HEK293 (cell line): Measurements from ENCODE around the gene MUCL3.

Source experiments
- CTCF ChIA-PET: fragments of 350-600 bp; formaldehyde crosslinking; extraction: SDS; loops from one replicate; lab custom pipeline; 2021; ENCODE audit warnings: antibody characterized with exemption; lab: Yijun Ruan, JAX
- POLR2A ChIA-PET: fragments of 300-600 bp; formaldehyde crosslinking; extraction: SDS; loops from one replicate; lab custom pipeline; 2020; ENCODE audit warnings: antibody characterized with exemption, inconsistent platforms; lab: Yijun Ruan, JAX
- H3K27ac ChIP-seq: fragments of 200-500 bp; sonication (Bioruptor generic); 2 replicates; pipeline ENCODE4 v1.5.1; 2014; ENCODE audit warnings: low read depth, low read length, control low read depth, inconsistent platforms; ENCODE audit errors: extremely low read depth
- H3K36me3 ChIP-seq, 2 experiments: fragments of 200-500 bp in 1 of 2; sonication (Bioruptor generic) in 1 of 2; 1 replicate in 1 of 2; 2 replicates in 1 of 2; pipeline ENCODE4 v1.5.1; 2014 to 2017; ENCODE audit warnings: inconsistent platforms in 2 of 2, low read length in 2 of 2; ENCODE audit not compliant: control insufficient read depth in 2 of 2, insufficient read depth in 1 of 2
- H3K4me1 ChIP-seq: fragments of 200-500 bp; sonication (Bioruptor generic); 2 replicates; pipeline ENCODE4 v1.5.1; 2014; ENCODE audit warnings: mild to moderate bottlenecking, low read length, inconsistent platforms; ENCODE audit not compliant: control insufficient read depth, insufficient read depth
- H3K4me3 ChIP-seq: 2 replicates; pipeline ENCODE4 v1.5.1; 2011; ENCODE audit warnings: low read depth, mild to moderate bottlenecking, control low read depth, low read length, moderate library complexity
- H3K9me3 ChIP-seq: fragments of 200-500 bp; sonication (Bioruptor generic); 2 replicates; pipeline ENCODE4 v1.5.1; 2014; ENCODE audit warnings: low read depth, low read length, inconsistent platforms; ENCODE audit not compliant: control insufficient read depth, insufficient read depth
- GFI1B ChIP-seq: fragments of 450-650 bp; formaldehyde crosslinking; IDR thresholded peaks from 2 replicates; pipeline ENCODE4 v1.5.1; 2016; ENCODE audit warnings: missing biosample characterization, missing genetic modification characterization
- MZF1 ChIP-seq: fragments of 450-650 bp; formaldehyde crosslinking; IDR thresholded peaks from 2 replicates; pipeline ENCODE4 v1.5.1; 2017; ENCODE audit warnings: missing biosample characterization, missing genetic modification characterization, borderline replicate concordance
- SALL2 ChIP-seq: fragments of 450-650 bp; formaldehyde crosslinking; IDR thresholded peaks from 2 replicates; pipeline ENCODE4 v1.5.0; 2017; ENCODE audit warnings: missing biosample characterization, mild to moderate bottlenecking, missing genetic modification characterization, borderline replicate concordance
- ZBTB1 ChIP-seq: fragments of 450-650 bp; formaldehyde crosslinking; IDR thresholded peaks from 2 replicates; pipeline ENCODE4 v1.5.1; 2016; ENCODE audit warnings: missing biosample characterization, missing genetic modification characterization
- ZBTB20 ChIP-seq: fragments of 450-650 bp; formaldehyde crosslinking; IDR thresholded peaks from 2 replicates; pipeline ENCODE4 v1.5.1; 2016; ENCODE audit warnings: missing biosample characterization, missing genetic modification characterization
- ZFP37 ChIP-seq: fragments of 450-650 bp; formaldehyde crosslinking; IDR thresholded peaks from 2 replicates; pipeline ENCODE4 v1.5.1; 2016; ENCODE audit warnings: missing biosample characterization, missing genetic modification characterization
- ZNF10 ChIP-seq: fragments of 450-650 bp; formaldehyde crosslinking; IDR thresholded peaks from 2 replicates; pipeline ENCODE4 v1.5.1; 2017; ENCODE audit warnings: missing biosample characterization, missing genetic modification characterization
- ZNF114 ChIP-seq: fragments of 450-650 bp; formaldehyde crosslinking; IDR thresholded peaks from 2 replicates; pipeline ENCODE4 v1.5.0; 2017; ENCODE audit warnings: missing biosample characterization, missing genetic modification characterization
- ZNF138 ChIP-seq: fragments of 450-650 bp; formaldehyde crosslinking; IDR thresholded peaks from 2 replicates; pipeline ENCODE4 v1.5.1; 2016; ENCODE audit warnings: missing biosample characterization, missing genetic modification characterization, borderline replicate concordance
- ZNF19 ChIP-seq: fragments of 450-650 bp; formaldehyde crosslinking; IDR thresholded peaks from 2 replicates; pipeline ENCODE4; 2016; ENCODE audit warnings: missing biosample characterization, missing genetic modification characterization, low read depth
- ZNF202 ChIP-seq: fragments of 450-650 bp; formaldehyde crosslinking; IDR thresholded peaks from 2 replicates; pipeline ENCODE4 v1.5.1; 2016; ENCODE audit warnings: missing biosample characterization, missing genetic modification characterization, borderline replicate concordance
- ZNF23 ChIP-seq: fragments of 450-650 bp; formaldehyde crosslinking; IDR thresholded peaks from 2 replicates; pipeline ENCODE4 v1.5.1; 2016; ENCODE audit warnings: missing biosample characterization, missing genetic modification characterization, borderline replicate concordance
- ZNF248 ChIP-seq: fragments of 450-650 bp; formaldehyde crosslinking; IDR thresholded peaks from 2 replicates; pipeline ENCODE4 v1.5.1; 2017; ENCODE audit warnings: missing biosample characterization, missing genetic modification characterization
- ZNF548 ChIP-seq: fragments of 450-650 bp; formaldehyde crosslinking; IDR thresholded peaks from 2 replicates; pipeline ENCODE4 v1.5.1; 2016; ENCODE audit warnings: missing biosample characterization, missing genetic modification characterization
- ZNF624 ChIP-seq: fragments of 450-650 bp; formaldehyde crosslinking; IDR thresholded peaks from 2 replicates; pipeline ENCODE4 v1.5.1; 2017; ENCODE audit warnings: missing biosample characterization, missing genetic modification characterization
- ZNF658 ChIP-seq: fragments of 450-650 bp; formaldehyde crosslinking; IDR thresholded peaks from 2 replicates; pipeline ENCODE4; 2016; ENCODE audit warnings: missing biosample characterization, missing genetic modification characterization
- ZNF830 ChIP-seq: fragments of 450-650 bp; IDR thresholded peaks from 2 replicates; pipeline ENCODE4 v1.5.0; 2018; ENCODE audit warnings: missing biosample characterization, missing genetic modification characterization, low read depth, mild to moderate bottlenecking, moderate library complexity
- ZSCAN23 ChIP-seq: fragments of 450-650 bp; formaldehyde crosslinking; IDR thresholded peaks from 2 replicates; pipeline ENCODE4 v1.5.1; 2016; ENCODE audit warnings: missing biosample characterization, missing genetic modification characterization
- ZXDB ChIP-seq: fragments of 450-650 bp; formaldehyde crosslinking; IDR thresholded peaks from 2 replicates; pipeline ENCODE4 v1.5.1; 2016; ENCODE audit warnings: missing biosample characterization, missing genetic modification characterization
- TF ChIP-seq, protein P1 (sequence below): fragments of 450-650 bp; formaldehyde crosslinking; IDR thresholded peaks from 2 replicates; pipeline ENCODE4 v1.5.1; 2016; ENCODE audit warnings: missing biosample characterization, missing genetic modification characterization
- TF ChIP-seq, protein P2 (sequence below): sonication (generic); formaldehyde crosslinking; IDR thresholded peaks from 2 replicates; pipeline ENCODE4 v1.8.1; 2022; ENCODE audit warnings: mild to moderate bottlenecking, moderate library complexity, missing genetic modification reagents
- TF ChIP-seq, protein P3 (sequence below): fragments of 450-650 bp; formaldehyde crosslinking; IDR thresholded peaks from 2 replicates; pipeline ENCODE4 v1.5.1; 2017; ENCODE audit warnings: missing biosample characterization, missing genetic modification characterization
- TF ChIP-seq, protein P4 (sequence below): fragments of 450-650 bp; formaldehyde crosslinking; conservative IDR thresholded peaks from 2 replicates; pipeline ENCODE4 v1.5.1; 2016; ENCODE audit warnings: low read depth, missing biosample characterization, missing genetic modification characterization
- TF ChIP-seq, protein P5 (sequence below): fragments of 450-650 bp; formaldehyde crosslinking; IDR thresholded peaks from 2 replicates; pipeline ENCODE4 v1.5.1; 2016; ENCODE audit warnings: missing biosample characterization, missing genetic modification characterization

The MUCL3 gene

DNA sequence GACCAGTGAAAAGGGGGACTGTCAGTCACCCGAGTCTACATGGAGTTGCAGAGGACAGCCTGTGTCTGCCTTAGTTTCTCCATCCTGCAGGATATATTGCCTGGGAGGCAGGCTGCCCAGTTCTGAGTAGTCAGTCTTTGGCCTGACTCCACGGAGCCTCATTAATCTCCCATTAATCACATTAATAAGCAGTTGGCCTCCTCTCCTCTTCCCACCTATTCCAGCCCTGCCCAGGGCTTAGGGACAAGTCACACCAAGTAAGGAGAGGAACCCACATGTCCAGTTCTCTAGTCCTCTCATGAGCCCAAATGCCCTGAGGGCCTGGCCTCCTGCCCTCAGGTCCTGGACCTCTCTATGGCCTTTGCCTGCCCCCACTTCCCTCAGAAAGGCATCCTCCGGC, 1.3 kb upstream of the MUCL3 start:
- POLR2A ChIA-PET: no interaction called here
- CTCF ChIA-PET: no interaction called here
- H3K27ac ChIP-seq: no peak overlapping the region

DNA sequence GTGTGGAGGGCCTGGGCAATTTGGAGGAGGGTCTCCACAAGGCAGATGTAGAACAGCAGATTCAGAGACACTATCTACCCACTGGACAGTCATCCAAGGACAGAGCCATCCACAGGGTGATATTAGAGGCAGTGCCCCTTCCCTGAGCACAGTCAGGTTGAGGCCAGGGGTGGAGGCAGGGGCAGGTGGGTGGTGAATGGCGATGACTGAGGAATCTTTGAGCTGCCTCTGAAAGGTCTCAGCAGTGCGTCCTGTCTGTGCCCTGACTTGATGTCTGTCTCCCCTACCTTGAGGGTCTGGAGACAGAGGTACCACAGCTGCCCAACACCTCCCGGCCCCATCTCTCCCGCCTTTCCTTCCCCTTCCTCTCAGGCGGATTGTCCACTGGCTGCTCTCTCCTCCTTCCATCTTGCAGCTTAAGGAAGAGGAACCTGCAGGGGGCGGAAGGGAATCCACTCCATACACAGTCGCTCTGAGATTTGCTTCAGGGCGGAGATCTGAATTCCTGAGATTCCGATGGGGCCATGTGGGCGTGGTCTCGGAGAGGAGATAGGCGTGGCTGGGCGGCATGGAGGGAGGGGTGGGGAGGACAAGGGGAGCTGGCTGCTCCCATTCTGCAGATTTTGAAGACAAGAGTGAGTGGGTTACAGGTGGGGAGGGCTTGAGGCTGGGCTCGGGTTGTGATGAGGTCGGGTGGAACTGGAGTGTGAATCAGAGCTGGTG, 1.7 kb downstream of the MUCL3 start:
- ChIA-PET CTCF (interaction anchor here (0.6 to 2.6 kb wide), 40 partner anchors 9 to 399 kb away, joined by 3 to 13 read pairs (median 4); partner anchors contain the start of gene VARS2), POLR2A (interaction anchor here (0.6 to 1.3 kb wide), 7 partner anchors 13 to 364 kb away, joined by 3 to 5 read pairs (median 4); no protein-coding TSS in a partner anchor)
- Histone ChIP-seq H3K9me3 (no peaks in the 10 kb centered on the region), H3K4me1 (no peaks in the 10 kb centered on the region; the same call in 1 of the 2 replicates), H3K36me3 (no peaks in the 10 kb centered on the region), H3K4me3 (no peak overlapping the region), H3K27ac (no peak overlapping the region)
- no peak for TF ChIP-seq MZF1 (tag by site-specific recombination)
- TF ChIP-seq, protein P1, sequence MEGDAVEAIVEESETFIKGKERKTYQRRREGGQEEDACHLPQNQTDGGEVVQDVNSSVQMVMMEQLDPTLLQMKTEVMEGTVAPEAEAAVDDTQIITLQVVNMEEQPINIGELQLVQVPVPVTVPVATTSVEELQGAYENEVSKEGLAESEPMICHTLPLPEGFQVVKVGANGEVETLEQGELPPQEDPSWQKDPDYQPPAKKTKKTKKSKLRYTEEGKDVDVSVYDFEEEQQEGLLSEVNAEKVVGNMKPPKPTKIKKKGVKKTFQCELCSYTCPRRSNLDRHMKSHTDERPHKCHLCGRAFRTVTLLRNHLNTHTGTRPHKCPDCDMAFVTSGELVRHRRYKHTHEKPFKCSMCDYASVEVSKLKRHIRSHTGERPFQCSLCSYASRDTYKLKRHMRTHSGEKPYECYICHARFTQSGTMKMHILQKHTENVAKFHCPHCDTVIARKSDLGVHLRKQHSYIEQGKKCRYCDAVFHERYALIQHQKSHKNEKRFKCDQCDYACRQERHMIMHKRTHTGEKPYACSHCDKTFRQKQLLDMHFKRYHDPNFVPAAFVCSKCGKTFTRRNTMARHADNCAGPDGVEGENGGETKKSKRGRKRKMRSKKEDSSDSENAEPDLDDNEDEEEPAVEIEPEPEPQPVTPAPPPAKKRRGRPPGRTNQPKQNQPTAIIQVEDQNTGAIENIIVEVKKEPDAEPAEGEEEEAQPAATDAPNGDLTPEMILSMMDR (tag by site-specific recombination): peak; percentile 63; the same call in 1 of the 2 replicates
- TF ChIP-seq ZNF202: no peak
- TF ChIP-seq ZNF830 (tag by site-specific recombination): no peak
- TF ChIP-seq ZBTB20 (tag by site-specific recombination): peak; percentile 67; the same call in 1 of the 2 replicates
- TF ChIP-seq ZNF10 (tag by site-specific recombination): no peak
- no peak for TF ChIP-seq ZXDB (tag by site-specific recombination)
- no peak for TF ChIP-seq ZNF19
- no peak for TF ChIP-seq ZNF138 (tag by site-specific recombination)
- TF ChIP-seq ZNF23 (tag by site-specific recombination): no peak

More for the DNA sequence above, 1.3 kb upstream of the MUCL3 start:
- Histone ChIP-seq H3K4me1 (no peaks in the 10 kb centered on the region; the same call in 1 of the 2 replicates), H3K36me3 (no peaks in the 10 kb centered on the region), H3K4me3 (no peak overlapping the region), H3K9me3 (no peaks in the 10 kb centered on the region)
- TF ChIP-seq ZNF114 (tag by site-specific recombination): no peak
- TF ChIP-seq ZSCAN23 (tag by site-specific recombination): no peak
- TF ChIP-seq SALL2 (tag by site-specific recombination): no peak
- TF ChIP-seq, protein P2, sequence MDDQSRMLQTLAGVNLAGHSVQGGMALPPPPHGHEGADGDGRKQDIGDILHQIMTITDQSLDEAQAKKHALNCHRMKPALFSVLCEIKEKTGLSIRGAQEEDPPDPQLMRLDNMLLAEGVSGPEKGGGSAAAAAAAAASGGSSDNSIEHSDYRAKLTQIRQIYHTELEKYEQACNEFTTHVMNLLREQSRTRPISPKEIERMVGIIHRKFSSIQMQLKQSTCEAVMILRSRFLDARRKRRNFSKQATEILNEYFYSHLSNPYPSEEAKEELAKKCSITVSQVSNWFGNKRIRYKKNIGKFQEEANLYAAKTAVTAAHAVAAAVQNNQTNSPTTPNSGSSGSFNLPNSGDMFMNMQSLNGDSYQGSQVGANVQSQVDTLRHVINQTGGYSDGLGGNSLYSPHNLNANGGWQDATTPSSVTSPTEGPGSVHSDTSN: no peak
- TF ChIP-seq ZNF248: no peak
- no peak for TF ChIP-seq ZNF658 (tag by site-specific recombination)
- TF ChIP-seq GFI1B (tag by site-specific recombination): no peak
- TF ChIP-seq, protein P3, sequence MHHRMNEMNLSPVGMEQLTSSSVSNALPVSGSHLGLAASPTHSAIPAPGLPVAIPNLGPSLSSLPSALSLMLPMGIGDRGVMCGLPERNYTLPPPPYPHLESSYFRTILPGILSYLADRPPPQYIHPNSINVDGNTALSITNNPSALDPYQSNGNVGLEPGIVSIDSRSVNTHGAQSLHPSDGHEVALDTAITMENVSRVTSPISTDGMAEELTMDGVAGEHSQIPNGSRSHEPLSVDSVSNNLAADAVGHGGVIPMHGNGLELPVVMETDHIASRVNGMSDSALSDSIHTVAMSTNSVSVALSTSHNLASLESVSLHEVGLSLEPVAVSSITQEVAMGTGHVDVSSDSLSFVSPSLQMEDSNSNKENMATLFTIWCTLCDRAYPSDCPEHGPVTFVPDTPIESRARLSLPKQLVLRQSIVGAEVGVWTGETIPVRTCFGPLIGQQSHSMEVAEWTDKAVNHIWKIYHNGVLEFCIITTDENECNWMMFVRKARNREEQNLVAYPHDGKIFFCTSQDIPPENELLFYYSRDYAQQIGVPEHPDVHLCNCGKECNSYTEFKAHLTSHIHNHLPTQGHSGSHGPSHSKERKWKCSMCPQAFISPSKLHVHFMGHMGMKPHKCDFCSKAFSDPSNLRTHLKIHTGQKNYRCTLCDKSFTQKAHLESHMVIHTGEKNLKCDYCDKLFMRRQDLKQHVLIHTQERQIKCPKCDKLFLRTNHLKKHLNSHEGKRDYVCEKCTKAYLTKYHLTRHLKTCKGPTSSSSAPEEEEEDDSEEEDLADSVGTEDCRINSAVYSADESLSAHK: no peak
- no peak for TF ChIP-seq ZNF624 (tag by site-specific recombination)
- TF ChIP-seq ZFP37 (tag by site-specific recombination): no peak
- no peak for TF ChIP-seq ZBTB1
- no peak for TF ChIP-seq ZNF548 (tag by site-specific recombination)
- TF ChIP-seq, protein P4, sequence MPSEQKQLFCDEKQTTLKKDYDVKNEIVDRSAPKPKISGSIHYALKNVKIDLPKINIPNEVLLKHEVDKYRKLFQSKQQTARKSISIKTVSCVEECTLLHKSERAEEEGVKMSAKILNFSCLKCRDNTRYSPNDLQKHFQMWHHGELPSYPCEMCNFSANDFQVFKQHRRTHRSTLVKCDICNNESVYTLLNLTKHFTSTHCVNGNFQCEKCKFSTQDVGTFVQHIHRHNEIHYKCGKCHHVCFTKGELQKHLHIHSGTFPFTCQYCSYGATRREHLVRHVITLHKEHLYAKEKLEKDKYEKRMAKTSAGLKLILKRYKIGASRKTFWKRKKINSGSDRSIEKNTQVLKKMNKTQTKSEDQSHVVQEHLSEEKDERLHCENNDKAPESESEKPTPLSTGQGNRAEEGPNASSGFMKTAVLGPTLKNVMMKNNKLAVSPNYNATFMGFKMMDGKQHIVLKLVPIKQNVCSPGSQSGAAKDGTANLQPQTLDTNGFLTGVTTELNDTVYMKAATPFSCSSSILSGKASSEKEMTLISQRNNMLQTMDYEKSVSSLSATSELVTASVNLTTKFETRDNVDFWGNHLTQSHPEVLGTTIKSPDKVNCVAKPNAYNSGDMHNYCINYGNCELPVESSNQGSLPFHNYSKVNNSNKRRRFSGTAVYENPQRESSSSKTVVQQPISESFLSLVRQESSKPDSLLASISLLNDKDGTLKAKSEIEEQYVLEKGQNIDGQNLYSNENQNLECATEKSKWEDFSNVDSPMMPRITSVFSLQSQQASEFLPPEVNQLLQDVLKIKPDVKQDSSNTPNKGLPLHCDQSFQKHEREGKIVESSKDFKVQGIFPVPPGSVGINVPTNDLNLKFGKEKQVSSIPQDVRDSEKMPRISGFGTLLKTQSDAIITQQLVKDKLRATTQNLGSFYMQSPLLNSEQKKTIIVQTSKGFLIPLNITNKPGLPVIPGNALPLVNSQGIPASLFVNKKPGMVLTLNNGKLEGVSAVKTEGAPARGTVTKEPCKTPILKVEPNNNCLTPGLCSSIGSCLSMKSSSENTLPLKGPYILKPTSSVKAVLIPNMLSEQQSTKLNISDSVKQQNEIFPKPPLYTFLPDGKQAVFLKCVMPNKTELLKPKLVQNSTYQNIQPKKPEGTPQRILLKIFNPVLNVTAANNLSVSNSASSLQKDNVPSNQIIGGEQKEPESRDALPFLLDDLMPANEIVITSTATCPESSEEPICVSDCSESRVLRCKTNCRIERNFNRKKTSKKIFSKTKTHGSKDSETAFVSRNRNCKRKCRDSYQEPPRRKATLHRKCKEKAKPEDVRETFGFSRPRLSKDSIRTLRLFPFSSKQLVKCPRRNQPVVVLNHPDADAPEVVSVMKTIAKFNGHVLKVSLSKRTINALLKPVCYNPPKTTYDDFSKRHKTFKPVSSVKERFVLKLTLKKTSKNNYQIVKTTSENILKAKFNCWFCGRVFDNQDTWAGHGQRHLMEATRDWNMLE: no peak
- TF ChIP-seq, protein P5, sequence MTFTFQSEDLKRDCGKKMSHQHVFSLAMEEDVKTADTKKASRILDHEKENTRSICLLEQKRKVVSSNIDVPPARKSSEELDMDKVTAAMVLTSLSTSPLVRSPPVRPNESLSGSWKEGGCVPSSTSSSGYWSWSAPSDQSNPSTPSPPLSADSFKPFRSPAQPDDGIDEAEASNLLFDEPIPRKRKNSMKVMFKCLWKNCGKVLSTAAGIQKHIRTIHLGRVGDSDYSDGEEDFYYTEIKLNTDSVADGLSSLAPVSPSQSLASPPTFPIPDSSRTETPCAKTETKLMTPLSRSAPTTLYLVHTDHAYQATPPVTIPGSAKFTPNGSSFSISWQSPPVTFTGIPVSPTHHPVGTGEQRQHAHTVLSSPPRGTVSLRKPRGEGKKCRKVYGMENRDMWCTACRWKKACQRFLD (tag by site-specific recombination): no peak
